ENCODE measurements around the gene NKAPL.
A peak's percentile ranks its signal among the peaks of the same experiment; 100 is the strongest.

The NKAPL gene

GRCh38 chr6:28245206-28245941, 13.7 kb upstream of the NKAPL start:
- H3K27me3 ChIP-seq (ENCODE audit: control insufficient read depth, insufficient read depth, low read length, poor library complexity, severe bottlenecking), result no peaks in the 10 kb centered on the region
- H3K36me3 ChIP-seq (ENCODE audit: control insufficient read depth, insufficient read depth, low read length), result peaks cover 24% of the 10 kb centered on the region
- H3K4me1 ChIP-seq (ENCODE audit: control insufficient read depth, insufficient read depth, low read length), result no peaks in the 10 kb centered on the region
- no peaks in the 10 kb centered on the region for H3K9me3 ChIP-seq (ENCODE audit: control insufficient read depth, low read length)
- H3K4me3 ChIP-seq (ENCODE audit: insufficient read depth, low read depth, low read length), result no peak overlapping the region
- H3K27ac ChIP-seq (ENCODE audit: insufficient read depth, low read depth, low read length, poor library complexity, severe bottlenecking), result no peak overlapping the region
- 93 to 95% methylated on average over 6 of the region's 6 CpGs for WGBS, 2 experiments

- peaks cover 6% of the 10 kb centered on the region for H3K4me1 ChIP-seq (ENCODE audit: control insufficient read depth, insufficient read depth, low read length)
- H3K36me3 ChIP-seq (ENCODE audit: control insufficient read depth, insufficient read depth, low read length), result peaks cover 24% of the 10 kb centered on the region
- 80 to 91% methylated on average over 1 of the region's 1 CpG for WGBS, 2 experiments
- H3K27me3 ChIP-seq (ENCODE audit: control insufficient read depth, insufficient read depth, low read length, poor library complexity, severe bottlenecking), result no peaks in the 10 kb centered on the region
- no peak overlapping the region for H3K4me3 ChIP-seq (ENCODE audit: insufficient read depth, low read depth, low read length)
- no peak overlapping the region for H3K27ac ChIP-seq (ENCODE audit: insufficient read depth, low read depth, low read length, poor library complexity, severe bottlenecking)
- H3K9me3 ChIP-seq (ENCODE audit: control insufficient read depth, low read length), result no peaks in the 10 kb centered on the region
Observed at GRCh38 chr6:28248916-28249315, 10.2 kb upstream of the NKAPL start.

- Histone ChIP-seq H3K36me3 (ENCODE audit: control insufficient read depth, insufficient read depth, low read length) (peaks cover 12% of the 10 kb centered on the region), H3K9me3 (ENCODE audit: control insufficient read depth, low read length) (no peaks in the 10 kb centered on the region), H3K27ac (ENCODE audit: insufficient read depth, low read depth, low read length, poor library complexity, severe bottlenecking) (no peak overlapping the region), H3K4me1 (ENCODE audit: control insufficient read depth, insufficient read depth, low read length) (peaks cover 6% of the 10 kb centered on the region), H3K27me3 (ENCODE audit: control insufficient read depth, insufficient read depth, low read length, poor library complexity, severe bottlenecking) (peaks cover 5% of the 10 kb centered on the region), H3K4me3 (ENCODE audit: insufficient read depth, low read depth, low read length) (peak overlapping the region; percentile 97)
- WGBS, 2 experiments, result 91% methylated on average over 2 of the region's 2 CpGs
Observed at GRCh38 chr6:28250747-28251146, 8.3 kb upstream of the NKAPL start.

- peak overlapping the region; percentile 97 for H3K4me3 ChIP-seq (ENCODE audit: insufficient read depth, low read depth, low read length)
- 0% methylated on average over 24 to 25 of the region's 25 CpGs for WGBS, 2 experiments
- no peaks in the 10 kb centered on the region for H3K9me3 ChIP-seq (ENCODE audit: control insufficient read depth, low read length)
- H3K4me1 ChIP-seq (ENCODE audit: control insufficient read depth, insufficient read depth, low read length), result peaks cover 6% of the 10 kb centered on the region
- peaks cover 6% of the 10 kb centered on the region for H3K27me3 ChIP-seq (ENCODE audit: control insufficient read depth, insufficient read depth, low read length, poor library complexity, severe bottlenecking)
- H3K36me3 ChIP-seq (ENCODE audit: control insufficient read depth, insufficient read depth, low read length), result peaks cover 6% of the 10 kb centered on the region
- H3K27ac ChIP-seq (ENCODE audit: insufficient read depth, low read depth, low read length, poor library complexity, severe bottlenecking), result no peak overlapping the region
Observed at GRCh38 chr6:28251661-28252008, 7.5 kb upstream of the NKAPL start.

GRCh38 chr6:28252009-28252975, 6.8 kb upstream of the NKAPL start, which contains the start of gene ZKSCAN4:
TSS of gene ZKSCAN4 (minus strand) at chr6:28252269. CDS start at chr6:28251980, 289 bp downstream.
- WGBS, 2 experiments, result 16% methylated on average over 13 to 14 of the region's 14 CpGs
- H3K27ac ChIP-seq (ENCODE audit: insufficient read depth, low read depth, low read length, poor library complexity, severe bottlenecking), result no peak within 1 kb of the TSS

GRCh38 chr6:28254121-28254519, 5.0 kb upstream of the NKAPL start:
- H3K27ac ChIP-seq (ENCODE audit: insufficient read depth, low read depth, low read length, poor library complexity, severe bottlenecking), result no peak overlapping the region
- H3K4me3 ChIP-seq (ENCODE audit: insufficient read depth, low read depth, low read length), result no peak overlapping the region
- H3K36me3 ChIP-seq (ENCODE audit: control insufficient read depth, insufficient read depth, low read length), result no peaks in the 10 kb centered on the region
- H3K9me3 ChIP-seq (ENCODE audit: control insufficient read depth, low read length), result no peaks in the 10 kb centered on the region
- WGBS, 2 experiments, result 85 to 95% methylated on average over 1 of the region's 1 CpG
- peaks cover 6% of the 10 kb centered on the region for H3K27me3 ChIP-seq (ENCODE audit: control insufficient read depth, insufficient read depth, low read length, poor library complexity, severe bottlenecking)
- H3K4me1 ChIP-seq (ENCODE audit: control insufficient read depth, insufficient read depth, low read length), result peaks cover 6% of the 10 kb centered on the region

More at GRCh38 chr6:28252009-28252975, 6.8 kb upstream of the NKAPL start, which contains the start of gene ZKSCAN4:
- H3K27me3 ChIP-seq (ENCODE audit: control insufficient read depth, insufficient read depth, low read length, poor library complexity, severe bottlenecking), result peaks cover 6% of the 10 kb centered on the region
- H3K4me3 ChIP-seq (ENCODE audit: insufficient read depth, low read depth, low read length), result peak within 1 kb of the TSS; percentile 97
- H3K9me3 ChIP-seq (ENCODE audit: control insufficient read depth, low read length), result no peaks in the 10 kb centered on the region
- peaks cover 4% of the 10 kb centered on the region for H3K36me3 ChIP-seq (ENCODE audit: control insufficient read depth, insufficient read depth, low read length)
- peaks cover 6% of the 10 kb centered on the region for H3K4me1 ChIP-seq (ENCODE audit: control insufficient read depth, insufficient read depth, low read length)

GRCh38 chr6:28257042-28257441, 2.1 kb upstream of the NKAPL start:
- H3K4me1 ChIP-seq (ENCODE audit: control insufficient read depth, insufficient read depth, low read length), result no peaks in the 10 kb centered on the region
- WGBS, 2 experiments, result no CpG with 5 or more reads among the region's 1 CpG
- no peak overlapping the region for H3K4me3 ChIP-seq (ENCODE audit: insufficient read depth, low read depth, low read length)
- peaks cover 13% of the 10 kb centered on the region for H3K27me3 ChIP-seq (ENCODE audit: control insufficient read depth, insufficient read depth, low read length, poor library complexity, severe bottlenecking)
- H3K27ac ChIP-seq (ENCODE audit: insufficient read depth, low read depth, low read length, poor library complexity, severe bottlenecking), result no peak overlapping the region
- H3K9me3 ChIP-seq (ENCODE audit: control insufficient read depth, low read length), result no peaks in the 10 kb centered on the region
- H3K36me3 ChIP-seq (ENCODE audit: control insufficient read depth, insufficient read depth, low read length), result no peaks in the 10 kb centered on the region

- 100% methylated on average over 2 of the region's 2 CpGs; no CpG with 5 or more reads in 1 of the 2 experiments for WGBS, 2 experiments
- no peak overlapping the region for H3K4me3 ChIP-seq (ENCODE audit: insufficient read depth, low read depth, low read length)
Observed at GRCh38 chr6:28263922-28264321, 4.8 kb downstream of the NKAPL start.

GRCh38 chr6:28264834-28265401, 5.8 kb downstream of the NKAPL start:
- Histone ChIP-seq H3K36me3 (ENCODE audit: control insufficient read depth, insufficient read depth, low read length) (no peaks in the 10 kb centered on the region), H3K27me3 (ENCODE audit: control insufficient read depth, insufficient read depth, low read length, poor library complexity, severe bottlenecking) (peaks cover 32% of the 10 kb centered on the region), H3K27ac (ENCODE audit: insufficient read depth, low read depth, low read length, poor library complexity, severe bottlenecking) (no peak overlapping the region), H3K4me1 (ENCODE audit: control insufficient read depth, insufficient read depth, low read length) (no peaks in the 10 kb centered on the region), H3K9me3 (ENCODE audit: control insufficient read depth, low read length) (no peaks in the 10 kb centered on the region), H3K4me3 (ENCODE audit: insufficient read depth, low read depth, low read length) (no peak overlapping the region)
- WGBS, 2 experiments, result 64 to 95% methylated on average over 2 to 4 of the region's 4 CpGs

More at GRCh38 chr6:28263922-28264321, 4.8 kb downstream of the NKAPL start:
- Histone ChIP-seq H3K36me3 (ENCODE audit: control insufficient read depth, insufficient read depth, low read length) (no peaks in the 10 kb centered on the region), H3K4me1 (ENCODE audit: control insufficient read depth, insufficient read depth, low read length) (no peaks in the 10 kb centered on the region), H3K27ac (ENCODE audit: insufficient read depth, low read depth, low read length, poor library complexity, severe bottlenecking) (no peak overlapping the region), H3K27me3 (ENCODE audit: control insufficient read depth, insufficient read depth, low read length, poor library complexity, severe bottlenecking) (peaks cover 32% of the 10 kb centered on the region), H3K9me3 (ENCODE audit: control insufficient read depth, low read length) (no peaks in the 10 kb centered on the region)

GRCh38 chr6:28266563-28266961, 7.5 kb downstream of the NKAPL start:
- WGBS, 2 experiments, result 35 to 57% methylated on average over 3 to 4 of the region's 5 CpGs
- Histone ChIP-seq H3K4me1 (ENCODE audit: control insufficient read depth, insufficient read depth, low read length) (no peaks in the 10 kb centered on the region), H3K36me3 (ENCODE audit: control insufficient read depth, insufficient read depth, low read length) (peaks cover under 1% of the 10 kb centered on the region), H3K27ac (ENCODE audit: insufficient read depth, low read depth, low read length, poor library complexity, severe bottlenecking) (no peak overlapping the region), H3K27me3 (ENCODE audit: control insufficient read depth, insufficient read depth, low read length, poor library complexity, severe bottlenecking) (peaks cover 25% of the 10 kb centered on the region), H3K4me3 (ENCODE audit: insufficient read depth, low read depth, low read length) (peak overlapping the region; percentile 75), H3K9me3 (ENCODE audit: control insufficient read depth, low read length) (no peaks in the 10 kb centered on the region)

Data from ectodermal cell (in vitro differentiated cells).